OCI-LY3 (cell line): ENCODE measurements around the gene NRF1.

Source experiments
- CTCF ChIP-seq: fragments of 200-600, 300-600 bp; sonication (generic); IDR thresholded peaks from 2 replicates; pipeline ENCODE4 v1.5.1; 2014; ENCODE audit warnings: antibody characterized with exemption, low read length, low read depth
- EZH2phosphoT487 ChIP-seq: fragments of 200-600 bp; shearing (Covaris generic); IDR thresholded peaks from 2 replicates; pipeline ENCODE4 v1.6.1; 2018; ENCODE audit warnings: antibody characterized with exemption, mixed run types, low read depth

- no peak for TF ChIP-seq EZH2phosphoT487
- TF ChIP-seq CTCF: no peak
Observed at GRCh38 chr7:129604713-129605437, 6.6 kb upstream of the NRF1 start.
